CD14-positive monocyte (primary cell): ENCODE data around the gene TKFC. TPM values are rescaled to one million over a fixed set of nuclear protein-coding genes. Genes with fewer than 3 reads are reported as not detected.

Experiments
- DNase-seq, 3 donors: peaks; one replicate each; pipeline ENCODE4 v3.0.0-alpha.2; 2011 to 2022
- H2AFZ ChIP-seq: 2 replicates; pipeline ENCODE4 v1.6.0; 2012; ENCODE audit warnings: mild to moderate bottlenecking, low read depth, low read length, inconsistent platforms; ENCODE audit not compliant: insufficient read depth, poor library complexity, severe bottlenecking
- H3K27ac ChIP-seq, 2 donors: 1 replicate in 1 of 2; 2 replicates in 1 of 2; pipeline ENCODE4 v1.5.1; 2012 to 2013; ENCODE audit warnings: low read length in 2 of 2, control low read depth in 1 of 2, inconsistent platforms in 1 of 2, low read depth in 1 of 2, mild to moderate bottlenecking in 1 of 2
- H3K27me3 ChIP-seq, 2 donors: one replicate each; pipeline versions ENCODE4 v1.6.0 to v1.6.1; 2011 to 2013; ENCODE audit warnings: low read length in 2 of 2; ENCODE audit not compliant: control insufficient read depth in 2 of 2, insufficient read depth in 2 of 2
- H3K36me3 ChIP-seq, 2 donors: replicated peaks in 1 of 2; 1 replicate in 1 of 2; 2 replicates in 1 of 2; pipeline versions ENCODE4 v1.5.1 to v1.6.1; 2012 to 2013; ENCODE audit warnings: low read length in 2 of 2, control low read depth in 1 of 2, inconsistent platforms in 1 of 2, mild to moderate bottlenecking in 1 of 2; ENCODE audit not compliant: insufficient read depth in 2 of 2, control insufficient read depth in 1 of 2
- H3K4me1 ChIP-seq, 2 donors: 1 replicate in 1 of 2; 2 replicates in 1 of 2; pipeline versions ENCODE4 v1.5.1 to v1.6.1; 2012 to 2013; ENCODE audit warnings: low read length in 2 of 2, control low read depth in 1 of 2, inconsistent platforms in 1 of 2, mild to moderate bottlenecking in 1 of 2, moderate library complexity in 1 of 2; ENCODE audit not compliant: insufficient read depth in 2 of 2, control insufficient read depth in 1 of 2
- H3K4me2 ChIP-seq: replicated peaks from 2 replicates; pipeline ENCODE3; 2012; ENCODE audit warnings: low read length, moderate library complexity, mild to moderate bottlenecking; ENCODE audit not compliant: poor library complexity, severe bottlenecking; ENCODE audit errors: extremely low read depth
- H3K4me3 ChIP-seq, 3 experiments: fragments of 200-600 bp in 1 of 3; sonication (generic) in 1 of 3; replicated peaks in 1 of 3; 1 replicate in 2 of 3; 2 replicates in 1 of 3; pipeline ENCODE4 v1.5.1; 2011 to 2013; ENCODE audit warnings: low read length in 3 of 3, mild to moderate bottlenecking in 3 of 3, control low read depth in 2 of 3, low read depth in 2 of 3, inconsistent platforms in 1 of 3, moderate library complexity in 1 of 3
- H3K79me2 ChIP-seq: 2 replicates; pipeline ENCODE4 v1.6.0; 2012; ENCODE audit warnings: mild to moderate bottlenecking, control low read depth, inconsistent platforms, low read length, moderate library complexity; ENCODE audit not compliant: insufficient read depth
- H3K9ac ChIP-seq: 2 replicates; pipeline ENCODE4 v1.6.0; 2017; ENCODE audit warnings: low read length, mild to moderate bottlenecking; ENCODE audit not compliant: insufficient read depth, poor library complexity, severe bottlenecking
- H3K9me3 ChIP-seq, 2 donors: replicated peaks in 1 of 2; 1 replicate in 1 of 2; 2 replicates in 1 of 2; pipeline versions ENCODE4 v1.5.1 to v1.6.1; 2012 to 2013; ENCODE audit warnings: low read length in 2 of 2, control low read depth in 1 of 2; ENCODE audit not compliant: control insufficient read depth in 1 of 2, insufficient read depth in 1 of 2
- H4K20me1 ChIP-seq: 2 replicates; pipeline ENCODE4 v1.6.0; 2012; ENCODE audit warnings: mild to moderate bottlenecking, low read length, control low read depth, moderate library complexity; ENCODE audit not compliant: insufficient read depth
- H3K27ac Mint-ChIP-seq, 7 donors: one replicate each; pipeline ENCODE4 v1.8.0; 2020; ENCODE audit warnings: mild to moderate bottlenecking in 7 of 7, mixed read lengths in 7 of 7, moderate library complexity in 6 of 7, inconsistent platforms in 2 of 7
- H3K27me3 Mint-ChIP-seq, 3 donors: one replicate each; pipeline ENCODE4 v1.8.0; 2021 to 2022; ENCODE audit warnings: low read depth in 3 of 3, mild to moderate bottlenecking in 3 of 3, mixed read lengths in 3 of 3, moderate library complexity in 3 of 3, inconsistent platforms in 1 of 3
- H3K36me3 Mint-ChIP-seq, 2 donors: one replicate each; pipeline ENCODE4 v1.8.0; 2020; ENCODE audit warnings: mixed read lengths in 2 of 2, inconsistent platforms in 1 of 2, mild to moderate bottlenecking in 1 of 2
- H3K4me1 Mint-ChIP-seq: one replicate; pipeline ENCODE4 v1.8.0; 2020; ENCODE audit warnings: mild to moderate bottlenecking, mixed read lengths
- H3K4me3 Mint-ChIP-seq, 2 donors: one replicate each; pipeline ENCODE4 v1.8.0; 2020; ENCODE audit warnings: mild to moderate bottlenecking in 2 of 2, mixed read lengths in 2 of 2, moderate library complexity in 1 of 2
- H3K9me3 Mint-ChIP-seq, 7 donors: one replicate each; pipeline ENCODE4 v1.8.0; 2020 to 2022; ENCODE audit warnings: mixed read lengths in 7 of 7, mild to moderate bottlenecking in 6 of 7, moderate library complexity in 6 of 7, inconsistent platforms in 2 of 7
- CTCF ChIP-seq: fragments of 200-600 bp; IDR thresholded peaks from one replicate; pipeline ENCODE4 v1.8.0; 2022; ENCODE audit warnings: antibody characterized with exemption, mild to moderate bottlenecking
- WGBS: methylation state at CpG from one replicate; pipeline ENCODE4 v1.1.5; 2013; ENCODE audit warnings: missing lambda C conversion rate; ENCODE audit not compliant: insufficient coverage; 5-methylcytosine and 5-hydroxymethylcytosine counted together
- intact Hi-C, 2 donors: fragments of 100-400 bp; cut with micrococcal nuclease; formaldehyde crosslinking; loops; one replicate each; pipeline versions ENCODE4 v1.15.0 to v1.15.1; 2023
- polyA plus RNA-seq, 3 donors: library from polyadenylated mRNA; depleted of rRNA in 1 of 3; unstranded in 2 of 3; stranded (reverse) in 1 of 3; fragments of 300-500 nt in 2 of 3; fragments of >200 nt in 1 of 3; fragmentation: Illumina TruSeq in 2 of 3; gene quantifications; 1 replicate in 2 of 3; 2 replicates in 1 of 3; pipeline ENCODE4 v1.2.3, GENCODE V29; 2012 to 2021

Gene TKFC
- polyA plus RNA-seq, 3 donors, result 29.5 to 40.8 (median 29.6) TPM

GRCh38 chr11:61332281-61332796, 689 bp upstream of the TKFC start:
- Histone ChIP-seq H3K79me2 (peaks cover 56% of the 10 kb centered on the region), H4K20me1 (peaks cover 34% of the 10 kb centered on the region), H2AFZ (peak overlapping the region; percentile 92), H3K36me3 (peaks cover 24 to 34% of the 10 kb centered on the region in 2 donors), H3K4me2 (peak overlapping the region; percentile 76), H3K27me3 (no peaks in the 10 kb centered on the region), H3K9ac (peak overlapping the region; percentile 95), H3K27ac (peak overlapping the region; percentile 48 to 88), H3K4me1 (peaks cover 28 to 37% of the 10 kb centered on the region in 2 donors), H3K4me3 (peak overlapping the region; percentile 67 to 85 (median 83)), H3K9me3 (no peaks in the 10 kb centered on the region)
- Mint-ChIP-seq H3K27me3 (peaks cover 0 to 2% (median 2%) of the 10 kb centered on the region in 3 donors), H3K36me3 (peaks cover 34 to 35% of the 10 kb centered on the region in 2 donors), H3K4me1 (peaks cover 39% of the 10 kb centered on the region), H3K27ac (peak overlapping the region; percentile 87 to 94 (median 90)), H3K4me3 (peak overlapping the region; percentile 91 to 96), H3K9me3 (no peaks in the 10 kb centered on the region)
- WGBS, result 4% methylated on average over 23 of the region's 24 CpGs
- no peak for TF ChIP-seq CTCF
- no peak for DNase-seq
- intact Hi-C loops, result no loop called here

GRCh38 chr11:61333550-61334433, 764 bp downstream of the TKFC start:
- intact Hi-C loops, result no loop called here
- Histone ChIP-seq H3K79me2 (peaks cover 42% of the 10 kb centered on the region), H2AFZ (peak overlapping the region; percentile 92), H3K9me3 (no peaks in the 10 kb centered on the region), H4K20me1 (peaks cover 28% of the 10 kb centered on the region), H3K4me1 (peaks cover 28 to 37% of the 10 kb centered on the region in 2 donors), H3K4me2 (peak overlapping the region; percentile 76), H3K9ac (peak overlapping the region; percentile 95), H3K27me3 (no peaks in the 10 kb centered on the region), H3K36me3 (peaks cover 15 to 20% of the 10 kb centered on the region in 2 donors), H3K27ac (peak overlapping the region; percentile 68 to 88), H3K4me3 (peak overlapping the region; percentile 67 to 85 (median 83))
- Mint-ChIP-seq H3K36me3 (peaks cover 24 to 27% of the 10 kb centered on the region in 2 donors), H3K27me3 (peaks cover 0 to 2% (median 2%) of the 10 kb centered on the region in 3 donors), H3K27ac (peak overlapping the region; percentile 82 to 94 (median 90)), H3K4me3 (peak overlapping the region; percentile 91 to 96), H3K4me1 (peaks cover 39% of the 10 kb centered on the region), H3K9me3 (no peaks in the 10 kb centered on the region)
- no peak for TF ChIP-seq CTCF
- no peak for DNase-seq
- 19% methylated on average over 11 of the region's 19 CpGs for WGBS
